HG03432 (cell line): ENCODE data around the gene OSBPL7.

ENCODE experiments used
- ATAC-seq: cut with Tn5 transposase; IDR thresholded peaks from one replicate; pipeline ENCODE4 v1.9.1; 2021; ENCODE audit warnings: mild to moderate bottlenecking, moderate library complexity; ENCODE audit not compliant: unreplicated experiment

Gene OSBPL7

GRCh38 chr17:47830396-47831002, 8.9 kb upstream of the OSBPL7 start:
- ATAC-seq = no peak

GRCh38 chr17:47829870-47830269, 8.3 kb upstream of the OSBPL7 start:
- no peak for ATAC-seq

GRCh38 chr17:47823519-47823918, 1.9 kb upstream of the OSBPL7 start:
- no peak for ATAC-seq

- ATAC-seq = no peak
Measured at GRCh38 chr17:47822785-47823184, 1.2 kb upstream of the OSBPL7 start.

- ATAC-seq = peak; percentile 4
Measured at GRCh38 chr17:47821031-47821423, 567 bp downstream of the OSBPL7 start.

GRCh38 chr17:47820033-47820789, 1.4 kb downstream of the OSBPL7 start:
- no peak for ATAC-seq

- ATAC-seq = no peak
Measured at GRCh38 chr17:47819475-47819874, 2.1 kb downstream of the OSBPL7 start.

GRCh38 chr17:47818002-47818695, 3.4 kb downstream of the OSBPL7 start:
- ATAC-seq = no peak

- ATAC-seq = no peak
Measured at GRCh38 chr17:47816947-47817346, 4.6 kb downstream of the OSBPL7 start.

- no peak for ATAC-seq
Measured at GRCh38 chr17:47816111-47816735, 5.4 kb downstream of the OSBPL7 start.

- no peak for ATAC-seq
Measured at GRCh38 chr17:47815106-47815918, 6.3 kb downstream of the OSBPL7 start.

GRCh38 chr17:47813512-47814031, 8.0 kb downstream of the OSBPL7 start:
- ATAC-seq = no peak

- no peak for ATAC-seq
Measured at GRCh38 chr17:47813077-47813476, 8.5 kb downstream of the OSBPL7 start.

GRCh38 chr17:47812146-47812920, 9.3 kb downstream of the OSBPL7 start:
- ATAC-seq = no peak

GRCh38 chr17:47811709-47812108, 9.9 kb downstream of the OSBPL7 start:
- no peak for ATAC-seq

- ATAC-seq = no peak
Measured at GRCh38 chr17:47810901-47811635, 10.5 kb downstream of the OSBPL7 start.

- ATAC-seq = no peak
Measured at GRCh38 chr17:47810200-47810821, 11.3 kb downstream of the OSBPL7 start.

GRCh38 chr17:47808830-47809480, 12.6 kb downstream of the OSBPL7 start:
- no peak for ATAC-seq
